K562 (cell line): Measurements from ENCODE around the gene NPC1. TPM values are rescaled to one million over a fixed set of nuclear protein-coding genes. Genes with fewer than 3 reads are reported as not detected.

Experiments used
- ATF2 ChIP-seq: sonication (generic); formaldehyde crosslinking; IDR thresholded peaks from 2 replicates; pipeline ENCODE4 v1.8.1; 2022; ENCODE audit warnings: missing genetic modification reagents
- CEBPG ChIP-seq, 3 experiments: fragments of 200-800 bp in 1 of 3; sonication (Bioruptor generic) in 1 of 3; sonication (generic) in 1 of 3; formaldehyde crosslinking in 1 of 3; IDR thresholded peaks in 2 of 3; conservative IDR thresholded peaks in 1 of 3; 2 replicates each; pipeline versions ENCODE4 v1.6.1 to v1.8.0; 2016 to 2022; ENCODE audit warnings: missing compliant biosample characterization in 2 of 3, missing genetic modification characterization in 2 of 3, mild to moderate bottlenecking in 1 of 3, missing genetic modification reagents in 1 of 3
- E2F8 ChIP-seq: fragments of 450-650 bp; IDR thresholded peaks from 2 replicates; pipeline ENCODE4 v1.7.1; 2018; ENCODE audit warnings: mild to moderate bottlenecking, low read depth; ENCODE audit not compliant: partially characterized antibody
- E4F1 ChIP-seq: fragments of 250-450 bp; sonication (Bioruptor Pico); IDR thresholded peaks from 2 replicates; pipeline ENCODE4 v1.5.0; 2021; ENCODE audit warnings: mild to moderate bottlenecking, borderline replicate concordance
- EZH2 ChIP-seq: IDR thresholded peaks from 2 replicates; pipeline ENCODE4 v1.6.1; 2012; ENCODE audit warnings: low read depth, mild to moderate bottlenecking, inconsistent platforms, low read length, borderline replicate concordance
- FOXK1 ChIP-seq: sonication (generic); formaldehyde crosslinking; IDR thresholded peaks from 2 replicates; pipeline ENCODE4 v1.8.0; 2022; ENCODE audit warnings: missing genetic modification reagents, mild to moderate bottlenecking, borderline replicate concordance
- KLF1 ChIP-seq: fragments of 450-650 bp; IDR thresholded peaks from 2 replicates; pipeline ENCODE4 v1.6.1; 2016; ENCODE audit warnings: missing genetic modification characterization, missing compliant biosample characterization
- SIN3B ChIP-seq: fragments of 450-650 bp; IDR thresholded peaks from 2 replicates; pipeline ENCODE4 v1.6.1; 2017; ENCODE audit warnings: low read depth, mild to moderate bottlenecking, moderate library complexity
- STAT6 ChIP-seq: sonication (generic); formaldehyde crosslinking; IDR thresholded peaks from 2 replicates; pipeline ENCODE4 v1.8.1; 2023; ENCODE audit warnings: mild to moderate bottlenecking, missing genetic modification reagents
- ZC3H11A ChIP-seq: IDR thresholded peaks from 2 replicates; pipeline ENCODE4 v1.6.1; 2012; ENCODE audit warnings: low read depth, low read length, improper control_type of control experiment
- ZNF511 ChIP-seq: sonication (generic); formaldehyde crosslinking; IDR thresholded peaks from 2 replicates; pipeline ENCODE4 v1.8.0; 2022; ENCODE audit warnings: mild to moderate bottlenecking, missing genetic modification reagents
- ZNF586 ChIP-seq: fragments of 450-650 bp; formaldehyde crosslinking; conservative IDR thresholded peaks from 2 replicates; pipeline ENCODE4 v1.4.0; 2020; ENCODE audit warnings: mild to moderate bottlenecking, moderate library complexity
- ZNF639 ChIP-seq, 2 experiments: fragments of 200-800 bp in 1 of 2; sonication (Bioruptor generic) in 1 of 2; sonication (generic) in 1 of 2; formaldehyde crosslinking in 1 of 2; IDR thresholded peaks in 1 of 2; conservative IDR thresholded peaks in 1 of 2; 2 replicates each; pipeline versions ENCODE4 v1.5.0 to v1.6.1; 2016 to 2020; ENCODE audit warnings: missing compliant biosample characterization in 1 of 2, missing genetic modification characterization in 1 of 2, missing genetic modification reagents in 1 of 2
- polyA plus RNA-seq, 8 experiments: library from polyadenylated mRNA; depleted of rRNA in 4 of 8; stranded (reverse) in 5 of 8; unstranded in 3 of 8; fragments of >200 nt; fragmentation: Nextera tagmentation in 2 of 8; fragmentation: Illumina TruSeq in 1 of 8; extraction: Ambion mirVana in 2 of 8; extraction: Trizol in 1 of 8; gene quantifications; 2 replicates each; pipeline versions ENCODE4 v1.2.1 to v1.2.3, GENCODE V29; 2011 to 2014; ENCODE audit warnings: inconsistent platforms in 1 of 8, missing spikeins in 1 of 8
- total RNA-seq, 7 experiments: library from RNA; depleted of rRNA in 6 of 7; stranded (reverse); fragments of >200 nt in 6 of 7; fragmentation: Illumina TruSeq in 2 of 7; extraction: Trizol in 2 of 7; gene quantifications; 2 replicates each; pipeline versions ENCODE4 v1.2.1 to v1.2.3, GENCODE V29; 2011 to 2021; ENCODE audit warnings: low replicate concordance in 1 of 7

The NPC1 gene
- total and polyA plus RNA-seq, 9 of the 15 experiments (the other 6 are each of a cell fraction or from before 2014, with no cell fraction given) = 17.1 to 45.9 (median 27.6) TPM

GRCh38 chr18:23487738-23488570, 98.4 kb downstream of the NPC1 start (continued):
- no peak for TF ChIP-seq STAT6 (CRISPR knock-in tag)
- TF ChIP-seq CEBPG (CRISPR knock-in tag; IDR thresholded peaks at IDR 0.05) = no peak
- no peak for TF ChIP-seq CEBPG (tag; conservative IDR thresholded peaks at IDR 0.05 in 1 of 2, IDR thresholded peaks at IDR 0.05 in 1 of 2)
- TF ChIP-seq SIN3B = no peak
- TF ChIP-seq ATF2 (CRISPR knock-in tag) = no peak
- no peak for TF ChIP-seq E4F1 (CRISPR knock-in tag)
- no peak for TF ChIP-seq ZNF586 (CRISPR knock-in tag)
- TF ChIP-seq EZH2 = no peak
- no peak for TF ChIP-seq KLF1 (tag)
- no peak for TF ChIP-seq ZC3H11A
- TF ChIP-seq FOXK1 (CRISPR knock-in tag) = no peak
- no peak for TF ChIP-seq ZNF639 (CRISPR knock-in tag; conservative IDR thresholded peaks at IDR 0.05 in 1 of 2, IDR thresholded peaks at IDR 0.05 in 1 of 2)
- no peak for TF ChIP-seq E2F8
- 0 out of 2 replicates have a peak, but pooled peaks have one; percentile 39 for TF ChIP-seq ZNF511 (CRISPR knock-in tag)
